ENCODE results near the gene SUN3.

DNA sequence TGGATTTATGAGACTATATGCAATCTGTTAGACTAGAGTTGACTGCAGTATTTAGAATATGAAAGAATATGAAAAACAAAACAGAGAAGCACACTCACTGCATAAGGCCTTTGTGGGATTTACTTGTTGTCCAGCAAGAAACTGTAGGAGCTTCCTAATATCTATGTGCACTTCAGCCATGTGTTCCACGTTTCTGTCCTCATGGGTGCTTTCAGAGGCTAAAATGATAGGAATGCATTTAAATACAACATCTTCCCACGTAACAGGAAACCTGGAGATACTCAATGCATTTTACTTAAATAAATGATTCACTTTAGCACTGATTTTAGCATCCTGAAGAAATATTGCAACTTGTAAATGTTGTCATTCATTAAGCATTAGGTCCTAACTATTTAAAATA is 61.2 kb downstream of the SUN3 start:
- TF ChIP-seq RCOR1 (conservative IDR thresholded peaks at IDR 0.05; ENCODE audit: low read depth, low read length), result no peak
- TF ChIP-seq, protein P1, sequence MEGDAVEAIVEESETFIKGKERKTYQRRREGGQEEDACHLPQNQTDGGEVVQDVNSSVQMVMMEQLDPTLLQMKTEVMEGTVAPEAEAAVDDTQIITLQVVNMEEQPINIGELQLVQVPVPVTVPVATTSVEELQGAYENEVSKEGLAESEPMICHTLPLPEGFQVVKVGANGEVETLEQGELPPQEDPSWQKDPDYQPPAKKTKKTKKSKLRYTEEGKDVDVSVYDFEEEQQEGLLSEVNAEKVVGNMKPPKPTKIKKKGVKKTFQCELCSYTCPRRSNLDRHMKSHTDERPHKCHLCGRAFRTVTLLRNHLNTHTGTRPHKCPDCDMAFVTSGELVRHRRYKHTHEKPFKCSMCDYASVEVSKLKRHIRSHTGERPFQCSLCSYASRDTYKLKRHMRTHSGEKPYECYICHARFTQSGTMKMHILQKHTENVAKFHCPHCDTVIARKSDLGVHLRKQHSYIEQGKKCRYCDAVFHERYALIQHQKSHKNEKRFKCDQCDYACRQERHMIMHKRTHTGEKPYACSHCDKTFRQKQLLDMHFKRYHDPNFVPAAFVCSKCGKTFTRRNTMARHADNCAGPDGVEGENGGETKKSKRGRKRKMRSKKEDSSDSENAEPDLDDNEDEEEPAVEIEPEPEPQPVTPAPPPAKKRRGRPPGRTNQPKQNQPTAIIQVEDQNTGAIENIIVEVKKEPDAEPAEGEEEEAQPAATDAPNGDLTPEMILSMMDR (IDR thresholded peaks at IDR 0.05 in 2 of 3, conservative IDR thresholded peaks at IDR 0.05 in 1 of 3; ENCODE audit: control insufficient read depth in 2 of 3, extremely low read depth in 1 of 3, insufficient read depth in 1 of 3, low read depth in 3 of 3, low read length in 3 of 3), result no peak
- TF ChIP-seq, protein P2, sequence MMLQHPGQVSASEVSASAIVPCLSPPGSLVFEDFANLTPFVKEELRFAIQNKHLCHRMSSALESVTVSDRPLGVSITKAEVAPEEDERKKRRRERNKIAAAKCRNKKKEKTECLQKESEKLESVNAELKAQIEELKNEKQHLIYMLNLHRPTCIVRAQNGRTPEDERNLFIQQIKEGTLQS (IDR thresholded peaks at IDR 0.05; ENCODE audit: borderline replicate concordance, extremely low read depth, low read depth, low read length), result no peak
- TF ChIP-seq, protein P3, sequence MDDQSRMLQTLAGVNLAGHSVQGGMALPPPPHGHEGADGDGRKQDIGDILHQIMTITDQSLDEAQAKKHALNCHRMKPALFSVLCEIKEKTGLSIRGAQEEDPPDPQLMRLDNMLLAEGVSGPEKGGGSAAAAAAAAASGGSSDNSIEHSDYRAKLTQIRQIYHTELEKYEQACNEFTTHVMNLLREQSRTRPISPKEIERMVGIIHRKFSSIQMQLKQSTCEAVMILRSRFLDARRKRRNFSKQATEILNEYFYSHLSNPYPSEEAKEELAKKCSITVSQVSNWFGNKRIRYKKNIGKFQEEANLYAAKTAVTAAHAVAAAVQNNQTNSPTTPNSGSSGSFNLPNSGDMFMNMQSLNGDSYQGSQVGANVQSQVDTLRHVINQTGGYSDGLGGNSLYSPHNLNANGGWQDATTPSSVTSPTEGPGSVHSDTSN (IDR thresholded peaks at IDR 0.05; ENCODE audit: insufficient replicate concordance, low read depth, low read length), result no peak
- TF ChIP-seq SREBF2 (IDR thresholded peaks at IDR 0.05; ENCODE audit: low read length), result no peak
- no peak for TF ChIP-seq EZH2 (IDR thresholded peaks at IDR 0.05; ENCODE audit: borderline replicate concordance, control insufficient read depth, low read depth, low read length)
- no peak for TF ChIP-seq EP300 (IDR thresholded peaks at IDR 0.05; ENCODE audit: borderline replicate concordance in 1 of 2, control insufficient read depth in 1 of 2, low read depth in 2 of 2, low read length in 2 of 2)
- no peak for TF ChIP-seq CHD4 (IDR thresholded peaks at IDR 0.05)
- no peak for TF ChIP-seq POLR2AphosphoS5 (IDR thresholded peaks at IDR 0.05; ENCODE audit: low read length)
- TF ChIP-seq MTA2 (IDR thresholded peaks at IDR 0.05; ENCODE audit: low read depth), result no peak
- TF ChIP-seq, protein P4, sequence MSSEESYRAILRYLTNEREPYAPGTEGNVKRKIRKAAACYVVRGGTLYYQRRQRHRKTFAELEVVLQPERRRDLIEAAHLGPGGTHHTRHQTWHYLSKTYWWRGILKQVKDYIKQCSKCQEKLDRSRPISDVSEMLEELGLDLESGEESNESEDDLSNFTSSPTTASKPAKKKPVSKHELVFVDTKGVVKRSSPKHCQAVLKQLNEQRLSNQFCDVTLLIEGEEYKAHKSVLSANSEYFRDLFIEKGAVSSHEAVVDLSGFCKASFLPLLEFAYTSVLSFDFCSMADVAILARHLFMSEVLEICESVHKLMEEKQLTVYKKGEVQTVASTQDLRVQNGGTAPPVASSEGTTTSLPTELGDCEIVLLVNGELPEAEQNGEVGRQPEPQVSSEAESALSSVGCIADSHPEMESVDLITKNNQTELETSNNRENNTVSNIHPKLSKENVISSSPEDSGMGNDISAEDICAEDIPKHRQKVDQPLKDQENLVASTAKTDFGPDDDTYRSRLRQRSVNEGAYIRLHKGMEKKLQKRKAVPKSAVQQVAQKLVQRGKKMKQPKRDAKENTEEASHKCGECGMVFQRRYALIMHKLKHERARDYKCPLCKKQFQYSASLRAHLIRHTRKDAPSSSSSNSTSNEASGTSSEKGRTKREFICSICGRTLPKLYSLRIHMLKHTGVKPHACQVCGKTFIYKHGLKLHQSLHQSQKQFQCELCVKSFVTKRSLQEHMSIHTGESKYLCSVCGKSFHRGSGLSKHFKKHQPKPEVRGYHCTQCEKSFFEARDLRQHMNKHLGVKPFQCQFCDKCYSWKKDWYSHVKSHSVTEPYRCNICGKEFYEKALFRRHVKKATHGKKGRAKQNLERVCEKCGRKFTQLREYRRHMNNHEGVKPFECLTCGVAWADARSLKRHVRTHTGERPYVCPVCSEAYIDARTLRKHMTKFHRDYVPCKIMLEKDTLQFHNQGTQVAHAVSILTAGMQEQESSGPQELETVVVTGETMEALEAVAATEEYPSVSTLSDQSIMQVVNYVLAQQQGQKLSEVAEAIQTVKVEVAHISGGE (CRISPR knock-in tag; IDR thresholded peaks at IDR 0.05), result no peak
- TF ChIP-seq, protein P5, sequence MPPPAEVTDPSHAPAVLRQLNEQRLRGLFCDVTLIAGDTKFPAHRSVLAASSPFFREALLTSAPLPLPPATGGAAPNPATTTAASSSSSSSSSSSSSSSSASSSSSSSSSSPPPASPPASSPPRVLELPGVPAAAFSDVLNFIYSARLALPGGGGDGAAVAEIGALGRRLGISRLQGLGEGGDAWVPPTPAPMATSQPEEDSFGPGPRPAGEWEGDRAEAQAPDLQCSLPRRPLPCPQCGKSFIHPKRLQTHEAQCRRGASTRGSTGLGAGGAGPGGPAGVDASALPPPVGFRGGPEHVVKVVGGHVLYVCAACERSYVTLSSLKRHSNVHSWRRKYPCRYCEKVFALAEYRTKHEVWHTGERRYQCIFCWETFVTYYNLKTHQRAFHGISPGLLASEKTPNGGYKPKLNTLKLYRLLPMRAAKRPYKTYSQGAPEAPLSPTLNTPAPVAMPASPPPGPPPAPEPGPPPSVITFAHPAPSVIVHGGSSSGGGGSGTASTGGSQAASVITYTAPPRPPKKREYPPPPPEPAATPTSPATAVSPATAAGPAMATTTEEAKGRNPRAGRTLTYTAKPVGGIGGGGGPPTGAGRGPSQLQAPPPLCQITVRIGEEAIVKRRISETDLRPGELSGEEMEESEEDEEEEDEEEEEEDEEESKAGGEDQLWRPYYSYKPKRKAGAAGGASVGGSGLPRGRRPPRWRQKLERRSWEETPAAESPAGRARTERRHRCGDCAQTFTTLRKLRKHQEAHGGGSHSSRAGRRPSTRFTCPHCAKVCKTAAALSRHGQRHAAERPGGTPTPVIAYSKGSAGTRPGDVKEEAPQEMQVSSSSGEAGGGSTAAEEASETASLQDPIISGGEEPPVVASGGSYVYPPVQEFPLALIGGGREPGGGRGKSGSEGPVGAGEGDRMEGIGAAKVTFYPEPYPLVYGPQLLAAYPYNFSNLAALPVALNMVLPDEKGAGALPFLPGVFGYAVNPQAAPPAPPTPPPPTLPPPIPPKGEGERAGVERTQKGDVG (CRISPR knock-in tag; IDR thresholded peaks at IDR 0.05), result no peak

All from GM12878 (cell line).